ENCODE results near the gene LPA.
"Not testable (repeated sequence)": the region's sequence is repeated elsewhere in the genome, so short reads cannot be mapped to it uniquely, and the experiment has no call there.

DNA sequence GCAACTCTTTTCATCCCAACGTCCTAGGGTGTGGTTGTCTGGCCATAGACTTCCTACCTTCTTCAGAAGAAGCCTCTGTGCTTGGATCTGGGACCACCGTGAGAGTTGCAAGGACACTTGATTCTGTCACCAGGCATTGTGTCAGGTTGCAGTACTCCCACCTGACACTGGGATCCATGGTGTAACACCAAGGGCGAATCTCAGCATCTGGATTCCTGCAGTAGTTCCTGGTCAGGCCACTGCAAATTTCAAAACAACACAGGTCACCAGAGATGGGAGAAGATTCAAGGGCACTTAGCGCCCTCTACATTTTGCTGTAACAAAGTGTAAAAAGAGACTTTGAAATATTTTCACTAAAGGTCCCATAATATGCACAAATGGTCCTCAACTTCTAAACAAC is 68.8 kb downstream of the LPA start:
- not testable (repeated sequence) for TF ChIP-seq POLR2A (IDR thresholded peaks at IDR 0.05; ENCODE audit: low read length); GATA1 (IDR thresholded peaks at IDR 0.05; ENCODE audit: low read depth, low read length)
